Measurements from ENCODE around the gene CER1. TPM values are rescaled to one million over a fixed set of nuclear protein-coding genes. Genes with fewer than 3 reads are reported as not detected.

CER1 gene
- total RNA-seq, 1 donor from 2014 or later: 5.2 TPM

GRCh38 chr9:14677396-14677795 is 45.1 kb downstream of the CER1 start:
- no peaks in the 10 kb centered on the region for H3K27me3 Mint-ChIP-seq (ENCODE audit: unreplicated experiment)
- H3K4me3 Mint-ChIP-seq (ENCODE audit: unreplicated experiment): no peak overlapping the region
- DNase-seq (ENCODE audit: low spot score): no peak
- H3K27ac Mint-ChIP-seq (ENCODE audit: unreplicated experiment): no peak overlapping the region
- TF ChIP-seq CTCF (IDR thresholded peaks at IDR 0.05; ENCODE audit: unreplicated experiment): no peak
- H3K9me3 Mint-ChIP-seq (ENCODE audit: unreplicated experiment): no peaks in the 10 kb centered on the region
- H3K36me3 Mint-ChIP-seq (ENCODE audit: low read depth, unreplicated experiment): peaks cover 15% of the 10 kb centered on the region
- peaks cover 18% of the 10 kb centered on the region for H3K4me1 Mint-ChIP-seq (ENCODE audit: unreplicated experiment)

GRCh38 chr9:14674630-14675029 is 47.9 kb downstream of the CER1 start:
- Mint-ChIP-seq H3K4me3 (ENCODE audit: unreplicated experiment) (no peak overlapping the region), H3K27ac (ENCODE audit: unreplicated experiment) (no peak overlapping the region), H3K9me3 (ENCODE audit: unreplicated experiment) (no peaks in the 10 kb centered on the region), H3K27me3 (ENCODE audit: unreplicated experiment) (no peaks in the 10 kb centered on the region), H3K36me3 (ENCODE audit: low read depth, unreplicated experiment) (peaks cover 10% of the 10 kb centered on the region), H3K4me1 (ENCODE audit: unreplicated experiment) (peaks cover 6% of the 10 kb centered on the region)
- DNase-seq (ENCODE audit: low spot score): no peak
- TF ChIP-seq CTCF (IDR thresholded peaks at IDR 0.05; ENCODE audit: unreplicated experiment): no peak

- H3K4me1 Mint-ChIP-seq (ENCODE audit: unreplicated experiment): no peaks in the 10 kb centered on the region
- DNase-seq (ENCODE audit: low spot score): no peak
- TF ChIP-seq CTCF (IDR thresholded peaks at IDR 0.05; ENCODE audit: unreplicated experiment): no peak
- peaks cover 10% of the 10 kb centered on the region for H3K36me3 Mint-ChIP-seq (ENCODE audit: low read depth, unreplicated experiment)
- no peak overlapping the region for H3K4me3 Mint-ChIP-seq (ENCODE audit: unreplicated experiment)
- H3K9me3 Mint-ChIP-seq (ENCODE audit: unreplicated experiment): no peaks in the 10 kb centered on the region
- H3K27me3 Mint-ChIP-seq (ENCODE audit: unreplicated experiment): no peaks in the 10 kb centered on the region
- no peak overlapping the region for H3K27ac Mint-ChIP-seq (ENCODE audit: unreplicated experiment)
These were observed 51.2 kb downstream of the CER1 start for GRCh38 chr9:14671377-14671776.

GRCh38 chr9:14670718-14671117 is 51.8 kb downstream of the CER1 start:
- no peak for TF ChIP-seq CTCF (IDR thresholded peaks at IDR 0.05; ENCODE audit: unreplicated experiment)
- DNase-seq (ENCODE audit: low spot score): no peak
- H3K27ac Mint-ChIP-seq (ENCODE audit: unreplicated experiment): no peak overlapping the region
- no peaks in the 10 kb centered on the region for H3K4me1 Mint-ChIP-seq (ENCODE audit: unreplicated experiment)
- H3K27me3 Mint-ChIP-seq (ENCODE audit: unreplicated experiment): no peaks in the 10 kb centered on the region
- peaks cover 10% of the 10 kb centered on the region for H3K36me3 Mint-ChIP-seq (ENCODE audit: low read depth, unreplicated experiment)
- no peaks in the 10 kb centered on the region for H3K9me3 Mint-ChIP-seq (ENCODE audit: unreplicated experiment)
- no peak overlapping the region for H3K4me3 Mint-ChIP-seq (ENCODE audit: unreplicated experiment)

Other genes starting within 250 kb of the CER1 start
- gene ZDHHC21, start 29.3 kb downstream of the CER1 start, total RNA-seq (ENCODE audit: unreplicated experiment): 16.5 TPM
- 2.9 TPM for gene FREM1, start 187.7 kb upstream of the CER1 start, total RNA-seq (ENCODE audit: unreplicated experiment)